ENCODE measurements around the gene PRKCQ.
"Not testable (repeated sequence)": the region's sequence is repeated elsewhere in the genome, so short reads cannot be mapped to it uniquely, and the experiment has no call there.

The PRKCQ gene

GRCh38 chr10:6482737-6483357, 97.2 kb downstream of the PRKCQ start:
- no peak for DNase-seq

- no peak for DNase-seq
Observed at GRCh38 chr10:6478722-6479121, 101.4 kb downstream of the PRKCQ start.

- DNase-seq: no peak
Observed at GRCh38 chr10:6476989-6477388, 103.1 kb downstream of the PRKCQ start.

DNA sequence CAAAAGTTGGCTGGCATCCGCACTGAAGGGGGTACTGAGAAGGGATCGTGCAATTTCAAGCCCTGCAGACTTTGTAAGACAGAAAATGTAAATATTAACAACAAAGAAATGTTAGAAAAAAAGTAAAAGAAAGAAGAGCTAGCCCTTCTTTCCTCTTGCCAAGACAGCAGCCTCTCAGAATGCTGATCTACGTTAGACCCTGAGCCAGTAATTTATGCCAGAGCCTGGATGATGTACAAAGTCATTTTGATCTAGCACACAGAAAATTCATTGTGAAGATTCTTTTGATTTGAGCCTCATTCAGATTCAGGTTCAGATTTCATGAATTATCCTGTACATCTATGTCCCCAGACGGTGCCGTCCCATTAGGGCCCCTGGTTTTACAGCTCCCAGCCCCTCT, 105.2 kb downstream of the PRKCQ start:
- DNase-seq: no peak

GRCh38 chr10:6473901-6474370, 106.1 kb downstream of the PRKCQ start:
- DNase-seq: no peak

GRCh38 chr10:6473430-6473829, 106.6 kb downstream of the PRKCQ start:
- DNase-seq: no peak

DNA sequence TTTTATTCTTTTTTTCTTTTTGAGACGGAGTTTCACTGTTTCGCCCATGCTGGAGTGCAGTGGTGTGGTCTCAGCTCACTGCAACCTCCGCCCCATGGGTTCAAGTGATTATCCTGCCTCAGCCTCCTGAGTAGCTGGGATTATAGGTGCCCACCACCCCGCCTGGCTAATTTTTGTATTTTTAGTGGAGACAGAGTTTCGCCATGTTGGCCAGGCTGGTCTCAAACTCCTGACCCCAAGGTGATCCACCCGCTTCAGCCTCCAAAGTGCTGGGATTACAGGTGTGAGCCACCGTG, 107.4 kb downstream of the PRKCQ start:
- not testable (repeated sequence) for DNase-seq

DNA sequence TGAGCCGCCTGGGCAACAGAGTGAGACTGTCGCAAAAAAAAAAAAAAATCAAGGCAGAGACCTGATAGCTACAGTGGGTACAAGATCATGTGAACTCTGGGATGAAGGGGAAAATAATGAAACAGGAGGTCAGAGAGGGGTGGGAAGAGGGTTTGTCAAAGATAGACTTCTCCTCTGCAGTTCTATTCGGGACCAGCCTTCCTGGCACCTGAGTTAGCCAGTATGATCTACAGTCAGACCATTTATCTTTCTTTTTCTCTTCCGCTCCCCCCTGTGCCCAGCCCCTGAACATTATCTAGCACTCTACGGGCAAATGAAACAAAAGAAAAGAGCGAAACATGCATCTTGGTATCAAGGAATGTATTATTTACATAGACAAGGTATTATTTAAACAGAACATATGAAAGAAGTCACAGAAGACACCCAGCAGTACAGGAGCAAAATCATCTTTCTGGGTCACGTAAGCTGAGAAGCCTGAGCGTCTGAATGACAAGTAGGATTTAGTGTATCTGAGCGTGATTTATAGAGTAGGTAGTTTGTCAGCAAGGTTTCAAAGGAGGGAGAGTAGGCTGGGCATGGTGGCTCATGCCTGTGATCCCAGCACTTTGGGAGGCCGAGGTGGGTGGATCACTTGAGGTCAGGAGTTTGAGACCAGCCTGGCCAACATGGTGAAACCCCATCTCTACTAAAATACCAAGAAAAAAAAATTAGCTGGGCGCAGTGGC, 109.0 kb downstream of the PRKCQ start:
- DNase-seq: no peak

- no peak for DNase-seq
Observed at GRCh38 chr10:6469661-6470060, 110.4 kb downstream of the PRKCQ start.

DNA sequence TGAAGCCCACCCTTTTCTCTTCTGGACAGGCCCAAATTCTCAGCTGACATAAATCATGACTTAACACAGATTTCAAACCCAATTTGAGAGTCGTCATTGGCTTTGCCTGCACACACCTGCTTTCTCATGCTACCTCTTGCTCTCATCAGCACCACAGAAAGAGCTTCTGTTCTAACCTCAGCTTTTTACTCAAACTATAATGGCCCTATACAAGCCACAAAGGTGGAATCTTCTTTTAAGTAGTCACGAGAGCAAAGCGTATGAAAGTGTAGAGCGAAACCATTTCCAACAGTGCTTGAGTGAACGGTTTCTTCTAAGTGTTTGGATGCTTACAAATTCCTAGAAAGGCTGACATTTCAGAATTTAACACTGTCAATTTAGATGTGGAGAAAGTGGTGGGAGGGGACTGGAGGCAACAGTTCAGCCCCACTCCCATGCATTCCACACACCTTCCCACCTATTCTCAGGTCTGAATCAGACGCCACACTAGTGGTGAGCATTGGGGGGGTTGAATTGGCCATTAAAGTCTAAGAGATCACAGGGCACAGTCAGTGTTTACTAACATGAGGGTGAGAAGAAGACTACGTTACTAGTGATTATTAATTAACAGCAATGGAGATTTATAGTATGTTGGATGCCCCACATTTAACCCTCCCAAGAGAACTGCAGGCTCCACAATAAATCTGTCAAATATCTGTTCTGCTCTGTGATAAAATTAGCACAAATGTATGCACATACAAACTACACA, 114.0 kb downstream of the PRKCQ start:
- no peak for DNase-seq

DNA sequence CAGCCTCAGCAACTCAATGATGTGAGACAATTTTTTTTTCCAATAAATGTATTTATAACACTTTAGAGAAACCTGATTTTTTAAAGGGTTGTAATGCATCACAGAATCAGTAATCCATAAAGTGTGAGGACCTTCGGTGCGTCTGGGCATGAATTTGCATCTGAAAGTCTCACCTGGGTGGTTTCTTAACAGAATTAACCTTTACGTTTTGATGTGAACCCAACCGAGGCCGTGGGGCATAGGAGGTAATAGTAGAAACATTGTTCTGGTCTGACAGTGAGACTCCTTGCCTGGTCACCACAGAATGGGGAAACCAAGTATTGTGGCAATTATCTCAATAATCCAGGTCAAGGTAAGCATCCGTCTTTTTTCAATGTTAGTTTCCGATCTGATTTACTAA, 114.6 kb downstream of the PRKCQ start:
- no peak for DNase-seq

DNA sequence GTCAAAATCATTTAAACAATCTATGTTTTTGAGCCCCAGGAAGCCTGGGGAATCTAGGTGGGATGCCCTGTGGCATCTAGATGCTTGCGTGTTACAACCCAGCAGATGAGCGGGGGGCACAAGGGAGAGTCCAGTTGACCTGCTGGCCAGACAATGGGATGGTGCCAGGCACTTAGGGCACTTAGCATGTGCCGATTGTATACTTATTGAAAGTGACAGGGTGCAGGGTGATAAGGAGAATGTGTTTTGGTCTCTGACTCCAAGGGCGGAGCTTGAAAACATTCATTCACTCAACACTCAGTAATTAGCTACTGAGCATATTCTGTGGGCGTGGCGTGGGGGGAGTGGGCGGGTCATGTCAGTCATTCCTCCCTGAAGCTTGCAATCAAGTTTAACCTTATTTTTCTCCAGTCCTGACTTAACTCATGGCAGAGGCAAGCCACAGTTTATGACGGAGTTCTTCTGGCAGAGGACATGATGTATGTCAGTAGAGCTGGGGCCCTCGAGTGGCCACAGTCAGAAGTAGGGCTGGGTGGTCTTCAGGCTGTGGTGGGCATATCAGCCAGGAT, 115.1 kb downstream of the PRKCQ start:
- no peak for DNase-seq

GRCh38 chr10:6463366-6463765, 116.7 kb downstream of the PRKCQ start:
- no peak for DNase-seq

DNA sequence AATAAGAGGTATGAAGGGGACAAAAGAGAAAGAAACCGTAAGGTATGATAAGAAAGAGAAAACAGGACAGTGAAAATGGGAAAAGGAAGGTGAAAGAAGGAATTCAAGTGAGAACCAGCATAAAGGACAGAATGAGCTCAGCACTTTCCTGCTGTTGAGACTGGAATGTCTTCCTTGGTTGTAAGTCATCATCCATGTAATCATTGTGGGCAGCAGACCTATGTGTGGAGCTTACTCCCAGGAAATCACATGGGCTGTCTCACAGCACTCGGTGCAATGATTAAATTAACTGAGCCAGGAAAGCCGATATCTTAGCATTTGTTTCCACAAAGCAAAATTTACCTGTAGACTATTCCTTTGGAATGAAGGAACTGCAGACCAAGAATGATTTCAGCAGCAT, 118.1 kb downstream of the PRKCQ start:
- DNase-seq: no peak

GRCh38 chr10:6460861-6461409, 119.1 kb downstream of the PRKCQ start:
- DNase-seq: no peak

DNA sequence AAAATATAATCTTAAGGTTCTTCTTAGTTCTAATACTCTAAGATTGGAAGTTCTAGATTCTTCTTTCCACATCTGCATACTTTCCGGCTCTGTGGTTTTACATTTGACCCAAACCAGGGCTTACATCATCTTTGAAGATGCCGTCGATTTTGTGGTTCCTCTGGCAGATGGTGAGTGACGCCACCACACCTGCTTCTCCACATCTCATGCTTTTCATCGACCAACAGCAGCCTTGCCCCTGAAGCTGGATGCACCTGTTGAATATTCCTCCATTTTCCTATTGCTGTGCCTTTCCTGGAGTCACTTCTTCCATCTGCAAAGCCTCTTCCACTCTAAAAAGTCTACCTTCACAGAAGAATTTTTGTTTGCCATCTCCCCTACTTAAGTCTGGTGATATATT, 121.3 kb downstream of the PRKCQ start:
- DNase-seq: no peak

- DNase-seq: no peak
Observed at GRCh38 chr10:6457376-6457775, 122.7 kb downstream of the PRKCQ start.

- no peak for DNase-seq
Observed at GRCh38 chr10:6456067-6456466, 124.0 kb downstream of the PRKCQ start.

GRCh38 chr10:6455592-6455991, 124.5 kb downstream of the PRKCQ start:
- no peak for DNase-seq

DNA sequence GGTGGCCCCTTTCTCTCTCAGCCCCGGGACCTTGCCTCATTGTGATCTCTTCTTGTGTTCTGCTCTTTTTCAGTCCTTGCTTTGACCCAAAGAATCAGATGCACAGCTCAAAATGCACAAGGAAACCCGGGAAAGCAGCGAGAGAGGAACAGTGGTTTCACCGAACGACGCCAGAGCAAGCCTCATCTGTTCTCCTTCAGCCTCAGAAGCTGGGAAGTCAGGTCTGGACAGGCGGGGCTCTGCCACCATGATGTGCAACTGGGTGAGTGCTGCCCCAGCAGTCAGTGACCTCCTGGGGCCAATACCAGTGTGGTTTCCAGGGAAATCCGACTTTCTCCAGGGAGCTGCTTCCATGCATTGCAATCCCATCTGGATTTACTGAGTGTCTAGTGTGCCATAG, 133.4 kb downstream of the PRKCQ start:
- no peak for DNase-seq

DNA sequence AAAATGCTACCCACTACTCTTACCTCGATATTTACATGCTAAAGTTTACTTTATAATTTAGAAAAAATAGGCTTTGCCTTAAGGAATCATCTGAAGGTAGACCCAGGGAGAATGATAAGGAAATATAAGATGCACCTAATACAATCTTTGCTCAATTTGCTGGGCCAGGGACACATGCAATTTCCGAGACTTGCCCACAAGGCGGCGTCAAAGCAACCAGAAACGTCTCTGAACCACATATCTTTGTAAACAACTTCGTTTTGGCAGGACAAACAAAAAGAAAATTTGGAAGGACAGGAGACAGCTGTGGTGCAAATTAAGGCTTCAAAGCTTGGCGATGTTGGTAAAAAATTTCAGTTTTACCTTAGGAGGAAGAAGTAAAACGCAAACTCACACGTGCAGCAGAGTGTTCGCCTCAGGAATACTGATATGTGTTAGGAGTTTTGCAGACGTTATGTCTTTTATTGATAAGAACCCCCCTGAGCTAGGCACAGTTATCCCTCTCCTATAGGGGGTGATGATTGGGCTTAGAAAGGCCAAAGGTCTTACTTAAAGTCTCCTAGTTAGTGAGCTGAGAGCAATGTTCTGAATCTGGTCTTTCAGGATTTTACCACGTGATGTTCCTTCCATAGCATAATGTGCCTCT, 134.3 kb downstream of the PRKCQ start:
- DNase-seq: no peak

GRCh38 chr10:6439875-6440274, 140.2 kb downstream of the PRKCQ start:
- DNase-seq: not testable (repeated sequence)

- no peak for DNase-seq
Observed at GRCh38 chr10:6431861-6432260, 148.2 kb downstream of the PRKCQ start.
